Measurements from ENCODE around the gene TNS4.

TNS4 gene

DNA sequence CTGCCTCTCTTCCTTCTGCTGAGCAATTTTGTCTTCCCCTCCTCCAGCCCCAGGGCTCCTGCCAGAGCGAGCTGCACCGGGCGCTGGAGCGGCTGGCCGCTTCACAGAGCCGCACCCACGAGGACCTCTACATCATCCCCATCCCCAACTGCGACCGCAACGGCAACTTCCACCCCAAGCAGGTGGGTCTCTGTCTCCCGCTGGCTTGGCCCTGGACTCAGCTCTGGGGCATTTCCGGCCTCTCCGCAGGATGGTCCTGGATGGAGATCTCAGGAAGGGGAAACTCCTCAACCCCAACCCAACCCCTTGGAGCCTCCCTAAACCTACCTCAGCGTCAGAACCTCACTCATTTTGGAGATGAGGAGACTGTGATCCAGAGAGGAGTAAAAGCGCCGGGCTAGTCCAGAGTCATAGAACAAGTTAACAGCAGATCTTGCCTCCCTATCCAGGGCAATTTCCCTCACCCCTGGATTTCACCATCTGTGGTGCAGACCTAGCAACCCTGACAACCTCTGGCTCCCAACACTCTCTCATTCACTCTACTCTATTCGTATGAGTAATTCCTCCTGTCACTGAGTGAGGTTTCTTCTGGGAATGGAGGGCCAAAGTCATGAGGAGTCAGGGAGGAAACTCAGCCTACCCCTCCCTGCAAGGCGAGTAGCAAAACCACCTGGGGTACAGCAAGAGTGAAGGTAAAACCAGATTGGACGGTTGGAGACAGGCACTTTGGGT is 47.4 kb downstream of the TNS4 start:
- DNase-seq = no peak

DNA sequence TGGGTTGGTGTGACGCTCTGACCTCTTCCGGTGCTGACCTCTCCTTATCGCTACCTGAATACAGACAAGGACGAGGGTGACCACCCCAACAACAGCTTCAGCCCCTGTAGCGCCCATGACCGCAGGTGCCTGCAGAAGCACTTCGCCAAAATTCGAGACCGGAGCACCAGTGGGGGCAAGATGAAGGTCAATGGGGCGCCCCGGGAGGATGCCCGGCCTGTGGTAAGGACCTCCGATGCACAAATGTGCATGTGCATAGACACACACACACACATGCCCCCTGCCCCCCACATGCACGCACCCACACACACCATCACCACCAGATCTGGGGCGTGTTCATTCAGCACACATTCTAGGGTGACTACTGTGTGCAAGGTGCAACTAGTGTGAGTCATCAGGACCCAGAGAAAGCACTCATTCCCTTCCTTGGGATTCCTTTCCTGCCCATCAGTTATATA is 48.5 kb downstream of the TNS4 start:
- DNase-seq = no peak

DNA sequence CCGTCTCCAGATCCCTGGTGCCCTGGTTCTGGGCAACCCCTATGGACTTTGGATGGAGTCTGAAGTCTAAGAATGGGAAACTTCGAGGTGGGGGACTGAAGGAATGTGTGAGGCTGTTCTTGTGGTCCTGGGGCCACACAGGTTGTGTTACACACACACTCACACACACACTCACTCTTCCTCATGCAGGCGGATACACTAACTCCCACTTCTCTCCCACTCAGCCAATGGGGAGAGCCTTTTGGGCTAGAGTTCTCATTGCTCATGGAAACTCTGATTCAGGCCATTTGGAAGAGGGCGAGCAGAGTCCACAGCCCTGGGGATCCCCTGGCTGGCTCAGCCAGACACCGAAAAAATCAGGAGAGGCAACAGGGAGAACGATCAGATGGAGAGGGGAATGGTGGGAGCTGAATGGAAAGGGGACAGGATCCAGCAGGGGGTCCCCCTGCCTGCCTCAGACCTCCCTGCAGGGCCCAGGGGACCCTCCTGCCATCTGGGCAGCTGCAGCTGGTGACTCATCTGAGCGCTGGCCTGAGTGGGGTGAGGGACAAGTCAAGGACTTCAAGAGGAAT is 49.1 kb downstream of the TNS4 start:
- DNase-seq = no peak

- DNase-seq = no peak
These were observed 50.0 kb downstream of the TNS4 start for GRCh38 chr17:40451420-40451819.

GRCh38 chr17:40450175-40450574 is 51.2 kb downstream of the TNS4 start:
- peak; percentile 20 to 57 for DNase-seq

DNA sequence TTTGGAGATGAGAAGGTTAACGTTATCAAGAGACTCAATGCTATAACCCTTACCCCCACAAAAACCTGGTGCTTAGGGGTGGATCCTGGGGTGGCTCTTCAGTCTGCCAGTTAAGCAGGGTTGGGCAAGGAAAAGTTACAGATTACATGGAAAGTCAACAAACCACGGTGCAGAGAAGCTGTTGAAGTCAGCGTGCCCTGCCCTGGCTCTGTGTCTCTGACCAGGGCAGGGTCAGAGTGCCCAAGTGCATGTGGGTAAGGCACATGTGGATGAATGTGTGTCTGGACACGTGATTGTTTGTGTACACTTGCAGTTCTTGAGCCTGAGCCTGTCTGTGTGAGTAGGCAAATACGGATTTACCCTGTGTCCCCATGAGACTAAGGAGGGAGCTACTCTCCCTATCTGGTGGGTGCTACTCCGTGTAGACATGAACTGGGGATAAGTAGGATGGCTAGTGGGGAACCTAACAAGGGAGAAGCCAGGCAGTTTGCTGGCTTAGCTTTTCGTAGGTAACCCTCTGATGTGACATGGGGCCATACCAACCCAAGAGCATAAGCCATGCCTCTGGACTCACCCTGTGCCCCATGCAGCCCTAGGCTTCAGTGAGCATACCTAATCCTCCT is 52.7 kb downstream of the TNS4 start:
- DNase-seq = no peak

DNA sequence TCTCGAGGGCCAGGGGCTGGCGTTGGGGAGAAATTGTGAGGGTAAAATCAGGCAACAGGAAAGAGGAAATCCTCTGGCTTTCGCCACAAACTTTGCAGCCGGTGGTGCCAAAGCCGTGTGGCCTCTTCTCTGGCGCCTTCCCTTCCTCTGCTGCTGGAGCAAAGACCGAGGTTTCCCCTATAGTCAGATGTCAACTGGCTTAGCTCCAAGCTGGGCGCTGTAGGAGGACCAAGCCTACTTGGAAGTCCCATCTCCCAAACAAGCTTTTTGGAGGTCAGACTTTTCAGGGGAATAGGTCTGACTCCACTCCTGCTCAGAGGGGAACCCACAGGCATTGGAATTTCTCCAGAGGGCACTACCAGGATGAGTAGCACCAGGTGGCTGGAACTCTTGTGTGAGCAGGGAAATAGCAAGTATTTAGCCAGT is 53.2 kb downstream of the TNS4 start:
- DNase-seq = peak; percentile 75 to 78

DNA sequence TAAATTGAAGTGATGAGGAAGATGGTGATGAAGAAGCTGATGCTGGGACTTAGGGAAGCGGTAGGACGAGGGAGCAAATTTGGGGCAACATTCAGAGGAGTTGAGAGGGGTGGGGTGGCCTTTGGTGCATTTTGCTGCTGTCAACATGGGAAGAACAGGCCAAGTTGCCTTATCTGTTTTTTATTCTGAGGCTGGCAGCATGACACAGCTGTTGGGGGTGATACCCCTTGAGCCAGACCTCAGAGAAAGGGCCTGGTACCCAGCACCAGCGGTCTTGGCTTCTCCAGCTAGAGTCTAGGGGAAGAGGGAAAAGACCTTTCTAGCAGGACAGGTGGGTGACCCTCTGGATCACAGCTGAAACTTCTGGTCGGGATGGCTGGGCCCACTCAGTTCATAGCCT is 53.6 kb downstream of the TNS4 start:
- DNase-seq = no peak

DNA sequence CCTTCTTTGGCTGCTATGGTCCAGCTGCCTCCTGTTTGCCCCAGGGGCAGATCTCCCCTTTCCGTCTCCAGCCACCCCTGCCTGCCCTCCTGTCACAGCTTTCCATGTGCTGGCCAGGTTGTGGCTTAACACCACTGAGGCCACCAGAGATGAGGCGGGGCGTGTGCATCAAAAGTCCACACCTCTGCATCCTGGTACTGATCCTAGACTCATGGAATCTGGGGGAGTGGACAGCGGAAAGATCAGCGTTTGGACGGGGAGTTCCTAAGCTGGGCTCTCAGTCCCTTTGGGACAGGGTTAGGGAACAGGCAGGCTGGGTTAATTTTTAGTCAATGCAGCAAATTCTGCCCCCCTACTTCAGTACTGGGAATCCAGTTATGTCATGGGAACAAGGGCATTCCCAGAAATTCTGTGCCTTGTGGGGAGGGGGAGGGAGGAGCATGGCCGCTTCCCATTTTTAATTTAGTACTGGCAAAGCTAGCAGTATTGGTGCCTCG is 54.2 kb downstream of the TNS4 start:
- no peak for DNase-seq

GRCh38 chr17:40445751-40446468 is 55.5 kb downstream of the TNS4 start:
- DNase-seq = peak in 1 of 2 experiments; percentile 9

GRCh38 chr17:40443988-40444899 is 57.2 kb downstream of the TNS4 start:
- no peak for DNase-seq

GRCh38 chr17:40443196-40443987 is 58.0 kb downstream of the TNS4 start, which contains the start of gene IGFBP4:
IGFBP4 (plus strand) TSS chr17:40443450; CDS start chr17:40443736, 286 bp downstream.
- peak; percentile 55 to 70 for DNase-seq

GRCh38 chr17:40442392-40443195 is 58.8 kb downstream of the TNS4 start:
- DNase-seq = no peak

DNA sequence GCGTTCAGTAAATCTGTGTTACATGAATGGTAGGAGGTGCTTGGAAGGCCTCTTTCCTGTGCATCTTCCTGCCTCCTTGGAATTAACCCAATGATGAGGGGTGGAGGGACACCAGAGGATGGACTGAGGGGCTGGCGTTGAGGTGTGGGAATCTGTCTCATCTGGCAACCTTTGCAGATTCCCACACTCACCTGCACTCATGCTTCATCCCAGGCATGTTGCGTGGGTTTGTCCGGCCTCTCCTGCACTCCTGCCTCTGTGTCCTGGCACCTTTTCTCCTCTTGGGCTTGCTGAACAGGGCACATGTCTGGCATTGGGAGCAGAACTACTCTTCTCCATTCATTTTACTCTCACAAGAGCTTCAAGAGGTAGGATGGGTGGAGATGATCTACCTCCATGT is 61.3 kb downstream of the TNS4 start:
- DNase-seq = no peak

DNA sequence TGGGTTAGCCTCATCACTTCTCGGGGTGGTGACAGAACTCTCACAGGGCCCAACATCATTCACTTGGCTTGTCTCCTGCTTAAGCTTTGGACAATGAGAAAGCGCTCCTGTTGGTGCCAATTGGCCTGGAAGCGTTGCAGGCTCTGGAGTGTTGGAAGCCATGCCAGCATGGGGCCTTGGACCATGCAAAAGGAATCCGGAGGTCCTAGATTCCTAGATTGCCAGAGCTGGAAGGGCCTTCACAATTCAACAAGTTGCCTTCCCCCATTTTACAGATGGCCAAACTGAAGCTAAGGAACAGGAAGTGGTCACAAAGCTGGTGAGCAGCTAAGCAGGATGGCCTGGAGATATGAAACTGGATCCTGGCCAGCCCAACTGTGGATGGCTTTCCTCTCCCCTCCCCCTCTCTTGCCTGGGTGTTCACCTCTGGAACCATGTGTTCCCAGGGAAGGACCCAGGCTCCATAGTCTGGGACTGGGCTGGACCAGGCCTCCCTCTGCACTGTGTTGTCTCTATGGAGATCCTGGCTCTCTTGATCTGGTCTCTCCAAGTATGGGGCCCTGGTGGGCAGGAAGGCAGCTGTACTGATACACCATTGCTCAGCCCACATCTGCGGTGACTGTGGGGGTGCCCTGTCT is 64.2 kb downstream of the TNS4 start:
- DNase-seq = peak in 1 of 2 experiments; percentile 37

DNA sequence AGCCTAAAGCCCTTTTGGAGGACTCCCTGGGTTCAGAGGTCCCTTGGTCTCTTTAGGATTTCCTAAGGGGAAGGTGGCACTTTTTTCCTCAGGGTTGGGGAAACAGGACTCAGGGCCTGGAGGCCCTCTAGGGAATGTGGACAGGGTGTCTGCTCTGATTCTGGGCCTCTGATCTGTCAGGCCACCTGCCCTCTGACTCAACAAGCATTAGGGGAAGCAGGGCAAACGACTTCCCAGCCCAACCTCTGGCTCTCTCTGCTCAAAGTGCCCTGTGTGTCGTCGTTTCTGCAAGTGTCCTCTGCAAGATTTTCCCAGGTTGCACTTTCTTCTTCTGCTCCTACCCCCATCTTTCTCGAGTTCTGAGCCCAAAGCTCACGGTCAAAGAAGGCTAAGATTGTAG is 64.8 kb downstream of the TNS4 start:
- DNase-seq = peak; percentile 61 to 66

DNA sequence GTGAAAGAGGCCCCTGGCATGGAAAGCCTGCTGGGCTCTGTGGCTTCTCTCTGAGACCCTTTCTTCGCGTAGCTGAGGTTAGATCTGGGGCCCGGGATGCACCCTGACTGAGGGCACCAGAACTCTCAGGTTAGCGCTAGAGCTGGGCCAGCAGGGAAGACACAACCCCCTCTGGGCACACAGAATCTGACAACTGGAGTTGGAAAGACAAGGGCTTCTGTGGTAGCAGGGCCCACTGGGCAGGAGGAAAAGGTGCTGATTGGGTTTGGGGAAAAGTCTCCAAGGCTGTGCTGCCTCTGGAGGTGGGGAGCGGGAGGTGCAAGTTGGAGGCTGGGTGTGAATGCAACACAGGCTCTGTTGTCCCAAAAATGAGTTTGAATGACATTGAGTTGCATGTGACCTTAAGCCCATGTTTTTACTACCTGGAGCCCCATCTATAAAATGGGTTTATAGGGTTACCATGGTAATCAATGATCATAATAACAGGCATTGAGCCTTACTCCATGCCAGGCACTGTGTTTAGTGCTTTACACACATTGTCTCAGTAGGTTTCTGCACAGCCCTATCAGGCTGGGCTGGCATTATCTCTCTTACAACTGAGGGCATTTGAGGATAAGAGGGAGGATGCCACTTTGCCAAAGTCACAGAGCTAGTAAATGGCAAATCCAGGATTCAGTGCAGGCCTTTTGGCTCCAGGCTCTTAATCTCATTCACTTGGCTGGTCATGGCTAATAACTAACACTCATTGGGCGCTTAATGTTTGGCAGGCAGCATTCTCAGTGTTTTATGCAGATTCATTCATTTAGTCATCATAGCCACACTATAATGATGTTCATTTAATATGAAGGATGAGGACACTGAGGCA is 67.6 kb downstream of the TNS4 start:
- DNase-seq = peak in 1 of 2 experiments; percentile 33

GRCh38 chr17:40432864-40433528 is 68.4 kb downstream of the TNS4 start:
- DNase-seq = no peak
